Neural progenitor cell (in vitro differentiated cells): ENCODE measurements around the gene ADRB2. TPM values are rescaled to one million over a fixed set of nuclear protein-coding genes. Genes with fewer than 3 reads are reported as not detected.

ENCODE experiments used
- DNase-seq: peaks from one replicate; pipeline ENCODE4 v3.0.0-alpha.2; 2016; ENCODE audit warnings: low spot score
- H2AFZ ChIP-seq: fragments of 200-600 bp; sonication (generic); replicated peaks from 2 replicates; pipeline ENCODE4 v1.6.1; 2016; ENCODE audit warnings: antibody characterized with exemption
- H3F3A ChIP-seq: fragments of 200-600 bp; sonication (generic); 2 replicates; pipeline ENCODE4 v1.6.1; 2016; ENCODE audit warnings: antibody characterized with exemption, low read depth
- H3K27ac ChIP-seq: fragments of 200-600 bp; sonication (generic); 2 replicates; pipeline ENCODE4 v1.5.1; 2016; ENCODE audit warnings: mild to moderate bottlenecking
- H3K27me3 ChIP-seq: fragments of 200-600 bp; sonication (generic); 2 replicates; pipeline ENCODE4 v1.6.1; 2016; ENCODE audit warnings: mild to moderate bottlenecking, moderate library complexity
- H3K36me3 ChIP-seq: fragments of 200-600 bp; sonication (generic); 2 replicates; pipeline ENCODE4 v1.5.1; 2016
- H3K4me1 ChIP-seq: fragments of 200-600 bp; sonication (generic); 2 replicates; pipeline ENCODE4 v1.6.1; 2016; ENCODE audit warnings: mixed run types
- H3K4me2 ChIP-seq: fragments of 200-600 bp; sonication (generic); 2 replicates; pipeline ENCODE4 v1.6.1; 2016
- H3K4me3 ChIP-seq: fragments of 200-600 bp; sonication (generic); 2 replicates; pipeline ENCODE4 v1.5.1; 2016
- H3K79me2 ChIP-seq: fragments of 200-600 bp; sonication (generic); 2 replicates; pipeline ENCODE4 v1.6.1; 2016; ENCODE audit warnings: low read depth
- H3K9ac ChIP-seq: fragments of 200-600 bp; sonication (generic); 2 replicates; pipeline ENCODE4 v1.6.1; 2016
- H3K9me3 ChIP-seq: fragments of 200-600 bp; sonication (generic); 2 replicates; pipeline ENCODE4 v1.5.1; 2016; ENCODE audit warnings: low read depth
- H4K20me1 ChIP-seq: fragments of 200-600 bp; sonication (generic); 2 replicates; pipeline ENCODE4 v1.6.1; 2016; ENCODE audit warnings: low read depth
- H3K27ac Mint-ChIP-seq: 3 replicates; pipeline ENCODE4 v1.8.0; 2021; ENCODE audit warnings: mixed read lengths
- H3K27me3 Mint-ChIP-seq: 2 replicates; pipeline ENCODE4 v1.8.0; 2022; ENCODE audit warnings: low read depth, mild to moderate bottlenecking, inconsistent platforms, moderate library complexity, mixed read lengths; ENCODE audit not compliant: insufficient read depth
- H3K36me3 Mint-ChIP-seq: 3 replicates; pipeline ENCODE4 v1.8.0; 2021; ENCODE audit warnings: mixed read lengths
- H3K4me1 Mint-ChIP-seq: 3 replicates; pipeline ENCODE4 v1.8.0; 2021; ENCODE audit warnings: mixed read lengths
- H3K4me3 Mint-ChIP-seq: 3 replicates; pipeline ENCODE4 v1.8.0; 2021; ENCODE audit warnings: mild to moderate bottlenecking, moderate library complexity, mixed read lengths
- H3K9me3 Mint-ChIP-seq: 3 replicates; pipeline ENCODE4 v1.8.0; 2020; ENCODE audit warnings: mixed read lengths
- CTCF ChIP-seq: fragments of 200-600 bp; sonication (generic); IDR thresholded peaks from 2 replicates; pipeline ENCODE4 v1.5.1; 2017; ENCODE audit warnings: antibody characterized with exemption, mild to moderate bottlenecking
- EZH2 ChIP-seq: fragments of 200-600 bp; sonication (generic); IDR thresholded peaks from 2 replicates; pipeline ENCODE4 v1.6.1; 2017; ENCODE audit warnings: antibody characterized with exemption, mild to moderate bottlenecking, moderate library complexity
- EZH2phosphoT487 ChIP-seq: fragments of 200-600 bp; sonication (generic); IDR thresholded peaks from 2 replicates; pipeline ENCODE4 v1.6.1; 2017; ENCODE audit warnings: antibody characterized with exemption
- total RNA-seq: library from RNA; depleted of rRNA; stranded (reverse); fragments of >200 nt; gene quantifications from 2 replicates; pipeline ENCODE4 v1.2.3, GENCODE V29; 2015; ENCODE audit warnings: low replicate concordance

ADRB2 gene
- total RNA-seq, 1 donor from 2014 or later, result 0.32 TPM

- H3K4me3 ChIP-seq, result no peak overlapping the region
- no peaks in the 10 kb centered on the region for H3K9me3 ChIP-seq
- Mint-ChIP-seq H3K27ac (no peak overlapping the region), H3K4me3 (no peak overlapping the region), H3K36me3 (no peaks in the 10 kb centered on the region), H3K27me3 (peaks cover 29% of the 10 kb centered on the region), H3K9me3 (no peaks in the 10 kb centered on the region), H3K4me1 (peaks cover 9% of the 10 kb centered on the region)
- no peaks in the 10 kb centered on the region for H3K36me3 ChIP-seq
- H3K27me3 ChIP-seq, result peaks cover 46% of the 10 kb centered on the region
- H3K4me1 ChIP-seq, result peaks cover 4% of the 10 kb centered on the region
- H3F3A ChIP-seq, result no peaks in the 10 kb centered on the region
- no peak overlapping the region for H2AFZ ChIP-seq
- H3K27ac ChIP-seq, result no peak overlapping the region
- TF ChIP-seq EZH2phosphoT487, result no peak
- no peak for TF ChIP-seq CTCF
- TF ChIP-seq EZH2, result no peak
- no peak for DNase-seq
- H3K4me2 ChIP-seq, result no peak overlapping the region
- H4K20me1 ChIP-seq, result no peaks in the 10 kb centered on the region
- no peak overlapping the region for H3K9ac ChIP-seq
- no peaks in the 10 kb centered on the region for H3K79me2 ChIP-seq
Observed at GRCh38 chr5:148829248-148829594, 2.8 kb downstream of the ADRB2 start.

GRCh38 chr5:148829734-148830133, 3.3 kb downstream of the ADRB2 start:
- H3K4me3 ChIP-seq, result no peak overlapping the region
- H3K4me1 Mint-ChIP-seq, result peaks cover 9% of the 10 kb centered on the region
- H3K36me3 Mint-ChIP-seq, result no peaks in the 10 kb centered on the region
- no peaks in the 10 kb centered on the region for H3K9me3 ChIP-seq
- no peaks in the 10 kb centered on the region for H3K79me2 ChIP-seq
- peaks cover 4% of the 10 kb centered on the region for H3K4me1 ChIP-seq
- peaks cover 26% of the 10 kb centered on the region for H3K27me3 Mint-ChIP-seq
- no peak for DNase-seq
- no peaks in the 10 kb centered on the region for H3K36me3 ChIP-seq
- H3F3A ChIP-seq, result no peaks in the 10 kb centered on the region
- H3K27me3 ChIP-seq, result peaks cover 41% of the 10 kb centered on the region
- H3K27ac ChIP-seq, result no peak overlapping the region
- TF ChIP-seq EZH2 (no peak), CTCF (no peak), EZH2phosphoT487 (no peak)
- no peak overlapping the region for H3K4me2 ChIP-seq
- no peak overlapping the region for H3K27ac Mint-ChIP-seq
- no peaks in the 10 kb centered on the region for H3K9me3 Mint-ChIP-seq
- no peak overlapping the region for H2AFZ ChIP-seq
- H3K4me3 Mint-ChIP-seq, result no peak overlapping the region
- no peak overlapping the region for H3K9ac ChIP-seq
- no peaks in the 10 kb centered on the region for H4K20me1 ChIP-seq

GRCh38 chr5:148830211-148830610, 3.8 kb downstream of the ADRB2 start:
- TF ChIP-seq EZH2, result no peak
- TF ChIP-seq CTCF, result no peak
- no peak for TF ChIP-seq EZH2phosphoT487
- Histone ChIP-seq H3K4me1 (peaks cover 4% of the 10 kb centered on the region), H3K79me2 (no peaks in the 10 kb centered on the region), H3K27me3 (peaks cover 37% of the 10 kb centered on the region), H3K36me3 (no peaks in the 10 kb centered on the region), H3K27ac (no peak overlapping the region), H3K4me2 (no peak overlapping the region), H4K20me1 (no peaks in the 10 kb centered on the region), H2AFZ (no peak overlapping the region), H3K9ac (no peak overlapping the region), H3K4me3 (no peak overlapping the region), H3K9me3 (no peaks in the 10 kb centered on the region), H3F3A (no peaks in the 10 kb centered on the region)
- Mint-ChIP-seq H3K27ac (no peak overlapping the region), H3K4me3 (no peak overlapping the region), H3K4me1 (peaks cover 9% of the 10 kb centered on the region), H3K9me3 (no peaks in the 10 kb centered on the region), H3K36me3 (no peaks in the 10 kb centered on the region), H3K27me3 (peaks cover 22% of the 10 kb centered on the region)
- DNase-seq, result no peak
